ENCODE results near the gene ZNF324B.

Gene ZNF324B

DNA sequence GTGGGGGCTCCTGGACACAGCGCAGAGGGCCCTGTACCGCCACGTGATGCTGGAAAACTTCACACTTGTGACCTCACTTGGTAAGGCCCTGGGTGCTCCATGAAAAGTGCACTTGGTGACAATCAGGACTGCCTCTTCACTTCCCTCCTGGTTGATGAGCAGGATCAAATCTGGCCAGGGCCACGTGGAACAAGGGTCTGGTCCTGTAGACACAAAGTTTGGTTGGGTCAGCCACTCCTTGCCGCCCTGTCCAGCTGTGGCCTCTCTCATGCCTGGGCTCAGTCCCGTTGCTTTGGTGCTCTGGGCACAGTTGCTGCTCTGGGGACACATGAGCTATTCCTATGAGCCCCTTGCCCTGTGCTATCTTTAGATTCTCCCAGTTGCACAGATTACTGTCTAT lies 2.3 kb downstream of the ZNF324B start:
- Histone ChIP-seq H3K36me3 (ENCODE audit: low read length) (no peaks in the 10 kb centered on the region), H2AFZ (ENCODE audit: low read depth, low read length, severe bottlenecking) (no peak overlapping the region), H3K27ac (ENCODE audit: low read depth, low read length) (no peak overlapping the region), H3K9me2 (replicated peaks; ENCODE audit: insufficient read depth, low read length) (no peaks in the 10 kb centered on the region), H3K9ac (ENCODE audit: low read length) (no peak overlapping the region), H3F3A (ENCODE audit: insufficient read depth) (no peaks in the 10 kb centered on the region), H3K4me3 (ENCODE audit: insufficient read depth, low read length, poor library complexity, severe bottlenecking) (no peak overlapping the region), H4K20me1 (ENCODE audit: low read depth, low read length) (no peaks in the 10 kb centered on the region), H3K79me2 (ENCODE audit: insufficient read depth, low read length) (no peaks in the 10 kb centered on the region), H3K9me3 (ENCODE audit: insufficient read depth, low read length) (peaks cover 14% of the 10 kb centered on the region; the same call in 1 of the 2 replicates), H3K27me3 (ENCODE audit: low read length) (no peaks in the 10 kb centered on the region), H3K4me2 (ENCODE audit: low read depth, low read length, poor library complexity, severe bottlenecking) (no peak overlapping the region)
- TF ChIP-seq EZH2phosphoT487 (conservative IDR thresholded peaks at IDR 0.05; ENCODE audit: low read length) = no peak
- TF ChIP-seq, protein P1, sequence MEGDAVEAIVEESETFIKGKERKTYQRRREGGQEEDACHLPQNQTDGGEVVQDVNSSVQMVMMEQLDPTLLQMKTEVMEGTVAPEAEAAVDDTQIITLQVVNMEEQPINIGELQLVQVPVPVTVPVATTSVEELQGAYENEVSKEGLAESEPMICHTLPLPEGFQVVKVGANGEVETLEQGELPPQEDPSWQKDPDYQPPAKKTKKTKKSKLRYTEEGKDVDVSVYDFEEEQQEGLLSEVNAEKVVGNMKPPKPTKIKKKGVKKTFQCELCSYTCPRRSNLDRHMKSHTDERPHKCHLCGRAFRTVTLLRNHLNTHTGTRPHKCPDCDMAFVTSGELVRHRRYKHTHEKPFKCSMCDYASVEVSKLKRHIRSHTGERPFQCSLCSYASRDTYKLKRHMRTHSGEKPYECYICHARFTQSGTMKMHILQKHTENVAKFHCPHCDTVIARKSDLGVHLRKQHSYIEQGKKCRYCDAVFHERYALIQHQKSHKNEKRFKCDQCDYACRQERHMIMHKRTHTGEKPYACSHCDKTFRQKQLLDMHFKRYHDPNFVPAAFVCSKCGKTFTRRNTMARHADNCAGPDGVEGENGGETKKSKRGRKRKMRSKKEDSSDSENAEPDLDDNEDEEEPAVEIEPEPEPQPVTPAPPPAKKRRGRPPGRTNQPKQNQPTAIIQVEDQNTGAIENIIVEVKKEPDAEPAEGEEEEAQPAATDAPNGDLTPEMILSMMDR (IDR thresholded peaks at IDR 0.05; ENCODE audit: insufficient read depth, low read length, poor library complexity, severe bottlenecking) = no peak

DNA sequence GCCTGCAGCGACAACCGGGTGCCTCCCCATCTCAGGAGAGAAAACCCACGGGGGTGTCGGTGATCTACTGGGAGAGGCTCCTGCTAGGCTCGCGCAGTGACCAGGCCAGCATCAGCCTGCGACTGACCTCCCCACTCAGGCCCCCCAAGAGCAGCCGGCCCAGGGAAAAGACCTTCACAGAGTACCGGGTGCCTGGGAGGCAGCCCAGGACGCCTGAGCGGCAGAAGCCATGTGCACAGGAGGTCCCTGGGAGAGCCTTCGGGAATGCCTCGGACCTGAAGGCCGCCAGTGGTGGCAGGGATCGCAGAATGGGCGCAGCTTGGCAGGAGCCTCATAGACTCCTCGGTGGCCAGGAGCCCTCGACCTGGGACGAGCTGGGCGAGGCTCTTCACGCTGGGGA lies 3.9 kb downstream of the ZNF324B start:
- Histone ChIP-seq H3K79me2 (ENCODE audit: insufficient read depth, low read length) (no peaks in the 10 kb centered on the region), H3K9ac (ENCODE audit: low read length) (no peak overlapping the region), H3K36me3 (ENCODE audit: low read length) (no peaks in the 10 kb centered on the region), H3K27me3 (ENCODE audit: low read length) (no peaks in the 10 kb centered on the region), H3K4me2 (ENCODE audit: low read depth, low read length, poor library complexity, severe bottlenecking) (no peak overlapping the region), H4K20me1 (ENCODE audit: low read depth, low read length) (no peaks in the 10 kb centered on the region), H3K9me3 (ENCODE audit: insufficient read depth, low read length) (no peaks in the 10 kb centered on the region), H3K27ac (ENCODE audit: low read depth, low read length) (no peak overlapping the region), H2AFZ (ENCODE audit: low read depth, low read length, severe bottlenecking) (no peak overlapping the region), H3F3A (ENCODE audit: insufficient read depth) (no peaks in the 10 kb centered on the region), H3K4me3 (ENCODE audit: insufficient read depth, low read length, poor library complexity, severe bottlenecking) (no peak overlapping the region), H3K9me2 (replicated peaks; ENCODE audit: insufficient read depth, low read length) (no peaks in the 10 kb centered on the region)
- TF ChIP-seq, protein P1 (IDR thresholded peaks at IDR 0.05; ENCODE audit: insufficient read depth, low read length, poor library complexity, severe bottlenecking) = no peak
- no peak for TF ChIP-seq EZH2phosphoT487 (conservative IDR thresholded peaks at IDR 0.05; ENCODE audit: low read length)

DNA sequence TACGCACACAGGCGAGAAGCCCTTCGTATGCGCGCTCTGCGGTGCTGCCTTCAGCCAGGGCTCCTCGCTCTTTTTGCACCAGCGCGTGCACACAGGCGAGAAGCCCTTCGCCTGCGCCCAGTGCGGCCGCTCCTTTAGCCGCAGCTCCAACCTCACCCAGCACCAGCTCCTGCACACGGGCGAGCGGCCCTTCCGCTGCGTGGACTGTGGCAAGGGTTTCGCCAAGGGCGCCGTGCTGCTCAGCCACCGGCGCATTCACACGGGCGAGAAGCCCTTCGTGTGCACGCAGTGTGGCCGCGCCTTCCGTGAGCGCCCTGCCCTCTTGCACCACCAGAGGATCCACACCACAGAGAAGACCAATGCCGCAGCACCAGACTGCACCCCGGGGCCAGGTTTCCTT lies 4.7 kb downstream of the ZNF324B start:
- Histone ChIP-seq H4K20me1 (ENCODE audit: low read depth, low read length) (no peaks in the 10 kb centered on the region), H3K36me3 (ENCODE audit: low read length) (no peaks in the 10 kb centered on the region), H2AFZ (ENCODE audit: low read depth, low read length, severe bottlenecking) (no peak overlapping the region), H3F3A (ENCODE audit: insufficient read depth) (no peaks in the 10 kb centered on the region), H3K4me2 (ENCODE audit: low read depth, low read length, poor library complexity, severe bottlenecking) (no peak overlapping the region), H3K9ac (ENCODE audit: low read length) (no peak overlapping the region), H3K27ac (ENCODE audit: low read depth, low read length) (no peak overlapping the region), H3K9me2 (replicated peaks; ENCODE audit: insufficient read depth, low read length) (no peaks in the 10 kb centered on the region), H3K9me3 (ENCODE audit: insufficient read depth, low read length) (no peaks in the 10 kb centered on the region), H3K4me3 (ENCODE audit: insufficient read depth, low read length, poor library complexity, severe bottlenecking) (no peak overlapping the region), H3K27me3 (ENCODE audit: low read length) (no peaks in the 10 kb centered on the region), H3K79me2 (ENCODE audit: insufficient read depth, low read length) (no peaks in the 10 kb centered on the region)
- TF ChIP-seq, protein P1 (IDR thresholded peaks at IDR 0.05; ENCODE audit: insufficient read depth, low read length, poor library complexity, severe bottlenecking) = no peak
- no peak for TF ChIP-seq EZH2phosphoT487 (conservative IDR thresholded peaks at IDR 0.05; ENCODE audit: low read length)

All from SU-DHL-6 (cell line).